HG03378 (cell line): Measurements from ENCODE around the gene SAMM50.

Source experiments
- ATAC-seq: cut with Tn5 transposase; IDR thresholded peaks from one replicate; pipeline ENCODE4 v1.9.1; 2021; ENCODE audit warnings: mild to moderate bottlenecking, moderate library complexity; ENCODE audit not compliant: unreplicated experiment

Gene SAMM50

GRCh38 chr22:43955040-43955882 lies at the start of gene SAMM50:
Gene SAMM50 (plus strand): TSS chr22:43955442. CDS start chr22:43955578, 136 bp downstream.
- peak; percentile 77 for ATAC-seq

GRCh38 chr22:43905681-43906080 lies 49.6 kb upstream of the SAMM50 start:
- ATAC-seq = no peak

DNA sequence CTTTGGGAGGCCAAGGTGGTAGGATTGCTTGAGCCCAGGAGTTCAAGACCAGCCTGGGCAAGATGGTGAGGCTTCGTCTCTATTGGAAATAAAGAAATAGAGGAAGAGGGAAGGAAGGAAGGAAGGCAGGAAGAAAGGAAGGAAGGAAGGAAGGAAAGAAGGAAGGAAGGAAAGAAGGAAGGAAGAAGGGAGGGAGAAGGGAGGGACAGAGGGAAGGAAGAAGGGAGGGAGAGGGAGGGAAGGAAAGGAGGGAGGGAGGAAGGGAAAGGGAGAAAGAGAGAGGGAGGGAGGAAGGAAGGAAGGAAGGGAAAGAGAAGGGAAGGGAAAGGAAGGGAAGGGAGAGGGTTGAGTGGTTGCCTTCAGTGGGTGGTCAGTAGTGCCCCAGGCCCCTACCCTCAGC lies 45.5 kb upstream of the SAMM50 start:
- no peak for ATAC-seq

GRCh38 chr22:43910178-43910695 lies 45.0 kb upstream of the SAMM50 start:
- ATAC-seq = no peak

DNA sequence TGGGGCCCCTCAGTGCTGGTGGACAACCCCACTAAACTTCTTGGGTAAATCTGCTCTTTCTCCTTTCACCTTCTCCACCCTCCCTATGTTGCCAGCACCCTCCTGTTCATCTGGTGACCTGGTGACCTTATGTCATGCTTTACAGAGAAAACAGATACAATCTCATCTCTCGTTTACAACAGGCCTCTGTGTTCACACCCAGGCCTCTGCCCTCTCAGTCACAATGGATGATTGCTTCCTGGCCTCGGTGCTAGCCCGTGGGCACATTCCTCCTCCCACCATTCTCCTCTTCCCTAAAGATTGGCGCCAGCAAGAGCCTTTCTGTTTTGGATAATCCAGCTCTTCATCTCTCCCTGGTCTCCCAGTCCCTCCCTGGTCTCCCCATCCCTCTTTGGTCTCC lies 43.9 kb upstream of the SAMM50 start:
- no peak for ATAC-seq

GRCh38 chr22:43917521-43917920 lies 37.7 kb upstream of the SAMM50 start:
- ATAC-seq = no peak

DNA sequence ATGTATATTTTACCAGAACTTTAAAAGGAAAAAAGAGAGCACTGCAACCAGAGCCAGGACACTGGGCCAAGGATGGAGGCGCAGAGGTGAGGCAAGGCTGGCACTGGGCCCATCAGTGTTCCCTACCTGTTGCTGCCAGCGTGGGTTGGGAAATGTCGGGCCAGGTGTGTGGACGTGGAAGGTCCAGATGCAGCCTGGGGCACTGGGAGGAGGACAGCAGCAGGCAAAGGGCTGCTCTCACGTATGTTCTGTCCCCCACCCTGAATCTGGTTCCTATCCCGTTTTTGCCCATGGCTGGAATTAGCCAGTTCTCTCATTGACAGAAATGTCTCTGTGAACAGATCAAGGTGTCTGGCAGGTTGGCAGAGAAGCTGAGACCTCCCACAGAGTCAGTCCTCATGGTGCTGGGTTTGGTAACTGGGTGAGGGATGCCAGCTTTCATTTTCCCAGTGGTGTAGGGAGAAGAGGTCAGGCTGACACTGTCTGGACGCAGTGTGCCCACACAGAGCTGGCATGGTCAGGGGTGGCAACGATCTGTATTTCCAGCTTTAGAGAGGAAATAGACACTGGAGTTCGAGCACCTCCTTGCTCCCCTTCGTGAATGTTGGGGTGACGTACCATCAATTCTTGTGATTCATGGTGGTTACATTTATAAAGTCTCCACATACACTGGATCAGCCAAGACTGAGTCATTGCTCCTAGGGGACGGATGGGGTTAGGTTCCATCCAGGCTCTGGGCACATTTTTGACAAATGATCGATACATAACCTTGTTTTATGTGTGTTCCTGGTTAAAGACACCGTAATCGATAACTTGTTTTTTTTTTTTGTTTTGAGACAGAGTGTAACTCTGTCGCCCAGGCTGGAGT lies 35.9 kb upstream of the SAMM50 start:
- no peak for ATAC-seq

DNA sequence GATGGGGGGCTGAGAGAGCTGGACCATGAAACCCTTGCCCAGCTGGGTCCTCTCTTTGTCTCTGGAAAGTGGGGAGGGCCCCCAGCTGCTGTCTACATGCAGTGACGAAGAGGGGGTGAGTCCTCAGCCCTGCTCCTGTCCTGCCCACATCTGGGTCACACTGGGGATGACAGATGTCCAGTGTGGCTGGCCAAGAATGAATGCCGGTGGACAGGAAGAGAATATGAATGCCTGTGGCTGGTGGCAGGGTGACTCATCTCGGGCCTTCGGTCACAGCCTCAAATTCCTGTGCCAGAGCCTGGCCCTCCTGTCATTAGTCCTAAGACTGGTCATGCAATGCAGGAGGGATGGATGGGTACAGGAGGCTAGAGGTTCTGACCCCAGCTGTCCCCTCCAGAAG lies 33.9 kb upstream of the SAMM50 start:
- ATAC-seq = no peak

- ATAC-seq = no peak
Observed at GRCh38 chr22:43922123-43922522, 33.1 kb upstream of the SAMM50 start.

DNA sequence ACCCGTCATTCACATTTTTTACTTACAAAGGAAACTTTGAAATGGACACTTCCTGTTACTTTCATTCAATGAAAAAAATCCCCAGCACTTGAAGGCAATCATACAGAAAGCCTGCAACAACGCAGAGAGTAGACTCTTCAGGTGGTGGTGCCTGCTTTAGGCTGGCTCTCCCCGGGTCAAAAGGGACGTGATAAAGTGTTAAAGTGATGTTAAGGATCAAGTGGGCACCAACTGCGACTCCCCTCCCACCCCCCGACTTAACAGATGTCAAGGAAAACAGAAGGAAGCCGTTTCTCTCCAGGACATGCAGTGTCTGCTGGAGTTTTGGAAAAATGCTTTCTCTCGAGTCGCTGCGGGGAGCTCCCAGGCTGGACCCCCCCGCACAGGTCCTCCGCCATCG lies 32.1 kb upstream of the SAMM50 start:
- no peak for ATAC-seq

DNA sequence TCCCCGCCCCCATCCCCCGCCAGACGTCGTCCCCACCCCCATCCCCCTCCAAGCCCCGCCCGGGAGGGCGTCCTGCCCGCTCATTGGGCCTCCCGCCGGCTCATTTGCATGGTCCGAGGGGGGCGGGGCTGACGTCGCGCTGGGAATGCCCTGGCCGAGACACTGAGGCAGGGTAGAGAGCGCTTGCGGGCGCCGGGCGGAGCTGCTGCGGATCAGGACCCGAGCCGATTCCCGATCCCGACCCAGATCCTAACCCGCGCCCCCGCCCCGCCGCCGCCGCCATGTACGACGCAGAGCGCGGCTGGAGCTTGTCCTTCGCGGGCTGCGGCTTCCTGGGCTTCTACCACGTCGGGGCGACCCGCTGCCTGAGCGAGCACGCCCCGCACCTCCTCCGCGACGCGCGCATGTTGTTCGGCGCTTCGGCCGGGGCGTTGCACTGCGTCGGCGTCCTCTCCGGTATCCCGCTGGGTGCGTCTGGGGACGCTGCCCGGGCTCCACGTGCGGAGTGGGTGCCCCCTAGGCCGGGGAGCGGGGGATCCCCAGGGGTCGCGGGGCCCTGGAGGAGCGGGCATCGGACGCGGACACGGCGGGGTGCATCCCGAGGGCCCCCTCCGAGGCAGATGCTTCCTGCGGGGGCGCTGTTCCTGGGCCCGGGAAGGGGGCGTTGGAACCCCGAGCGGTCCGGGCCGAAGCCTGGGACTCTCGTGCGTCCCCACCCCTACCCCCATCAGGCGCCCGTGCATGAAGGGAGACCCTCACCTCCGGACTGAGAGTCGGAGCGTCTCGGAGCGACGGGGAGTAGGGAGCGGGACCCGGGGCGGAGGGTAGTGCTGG lies 31.4 kb upstream of the SAMM50 start, which contains the start of gene PNPLA3:
Gene PNPLA3 (plus strand): TSS at position 175 of the 834 bp plus-strand sequence. CDS start 107 bp downstream, at position 282.
- ATAC-seq = no peak

GRCh38 chr22:43924877-43925276 lies 30.4 kb upstream of the SAMM50 start:
- no peak for ATAC-seq

DNA sequence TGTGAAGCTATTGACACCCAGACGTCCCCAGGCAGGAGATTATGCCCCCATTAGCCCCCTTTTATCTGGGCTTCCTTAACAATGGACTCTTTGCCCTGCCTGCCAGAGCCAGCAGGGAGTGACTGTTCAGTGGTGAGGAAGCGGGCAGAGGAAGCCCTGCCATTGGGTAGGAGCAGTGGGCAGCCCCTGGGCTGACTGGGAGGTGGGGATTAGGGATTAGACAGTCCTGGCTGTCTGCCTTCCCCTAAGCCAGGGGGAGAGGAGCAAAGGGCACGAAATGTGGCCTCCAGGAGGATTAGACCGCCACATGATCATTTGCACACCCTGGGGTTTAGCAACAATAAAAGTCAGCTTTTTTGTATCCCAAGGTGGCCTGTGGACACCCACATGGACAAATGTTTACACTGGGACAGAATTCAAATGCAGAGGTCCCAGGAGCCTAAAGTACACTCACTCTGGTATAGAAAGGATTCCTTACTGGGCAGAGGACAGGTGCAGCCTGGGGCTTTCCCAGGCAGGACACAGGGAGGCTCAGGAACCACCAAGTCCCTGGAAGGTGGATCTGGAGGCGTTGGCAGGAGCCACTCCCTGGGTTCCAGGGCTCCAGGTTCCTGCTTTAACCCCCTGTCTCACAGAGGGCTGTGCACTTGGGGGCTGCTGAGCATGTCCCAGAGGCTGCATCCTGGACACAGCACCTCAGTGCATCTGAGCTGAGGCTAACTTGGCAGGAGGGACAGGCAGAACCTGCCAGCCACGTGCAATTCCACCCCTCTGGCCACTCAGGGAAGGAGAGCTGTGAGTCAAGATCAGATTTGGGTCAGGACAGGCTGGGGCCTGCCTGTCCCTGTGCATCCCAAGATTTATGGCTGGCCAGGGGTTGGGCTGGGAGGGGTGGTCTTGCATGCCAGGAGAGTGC lies 29.6 kb upstream of the SAMM50 start:
- ATAC-seq = no peak

DNA sequence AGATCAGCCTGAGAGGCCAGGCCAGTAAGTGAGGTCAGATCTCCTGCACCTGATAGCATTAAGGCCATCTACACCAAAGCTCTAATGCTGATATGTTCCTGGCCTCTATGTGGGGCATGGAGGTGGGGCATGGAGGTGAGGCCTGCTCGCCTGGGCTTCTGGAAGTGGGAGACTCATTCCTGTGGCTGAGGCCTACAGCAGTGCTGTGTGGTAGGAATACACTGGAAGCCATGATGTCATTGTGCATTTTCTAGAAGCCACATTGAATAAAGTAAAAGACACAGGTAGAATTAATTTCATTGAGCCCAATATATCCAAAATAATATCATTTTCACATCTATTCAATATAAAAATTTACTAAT lies 28.9 kb upstream of the SAMM50 start:
- ATAC-seq = no peak

- no peak for ATAC-seq
Observed at GRCh38 chr22:43928468-43928867, 26.8 kb upstream of the SAMM50 start.

GRCh38 chr22:43928908-43929307 lies 26.3 kb upstream of the SAMM50 start:
- no peak for ATAC-seq

DNA sequence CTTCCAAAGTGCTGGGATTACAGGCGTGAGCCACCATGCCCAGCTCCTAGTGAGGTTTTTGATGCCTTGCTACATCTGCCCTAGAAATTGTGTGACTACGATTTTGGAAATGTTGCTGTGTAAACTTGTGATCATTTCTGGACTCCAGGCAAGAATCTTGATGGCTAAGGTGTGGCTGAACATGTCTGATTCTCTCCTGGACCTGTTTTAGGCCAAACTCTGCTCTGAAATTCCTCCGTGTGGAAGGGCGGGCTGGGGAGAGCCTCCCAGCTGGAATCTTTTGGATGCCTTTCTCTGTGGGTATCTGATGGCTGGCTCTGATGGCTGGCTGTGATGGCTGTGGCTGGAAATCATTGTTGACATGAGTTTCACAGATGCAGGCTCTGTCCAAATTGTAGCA lies 23.5 kb upstream of the SAMM50 start:
- ATAC-seq = no peak

DNA sequence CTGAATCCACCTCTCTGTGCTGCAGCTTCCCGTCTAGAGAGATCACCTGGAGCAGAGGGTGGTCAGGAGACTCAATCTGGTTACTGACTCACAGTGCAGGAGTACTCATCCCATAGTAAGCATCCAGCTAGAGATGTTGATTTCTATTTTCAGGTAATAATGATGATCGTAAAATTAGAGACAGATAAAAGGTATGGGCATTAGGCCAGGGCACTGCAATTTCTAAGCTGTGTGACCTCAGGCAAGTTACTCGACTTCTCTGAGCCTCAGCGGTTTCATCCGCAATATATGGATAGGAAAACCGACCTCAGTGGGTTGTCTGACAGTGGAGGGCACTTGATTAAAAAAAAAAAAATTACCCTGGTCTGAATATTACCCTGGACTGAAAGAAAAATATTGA lies 13.8 kb upstream of the SAMM50 start:
- no peak for ATAC-seq

DNA sequence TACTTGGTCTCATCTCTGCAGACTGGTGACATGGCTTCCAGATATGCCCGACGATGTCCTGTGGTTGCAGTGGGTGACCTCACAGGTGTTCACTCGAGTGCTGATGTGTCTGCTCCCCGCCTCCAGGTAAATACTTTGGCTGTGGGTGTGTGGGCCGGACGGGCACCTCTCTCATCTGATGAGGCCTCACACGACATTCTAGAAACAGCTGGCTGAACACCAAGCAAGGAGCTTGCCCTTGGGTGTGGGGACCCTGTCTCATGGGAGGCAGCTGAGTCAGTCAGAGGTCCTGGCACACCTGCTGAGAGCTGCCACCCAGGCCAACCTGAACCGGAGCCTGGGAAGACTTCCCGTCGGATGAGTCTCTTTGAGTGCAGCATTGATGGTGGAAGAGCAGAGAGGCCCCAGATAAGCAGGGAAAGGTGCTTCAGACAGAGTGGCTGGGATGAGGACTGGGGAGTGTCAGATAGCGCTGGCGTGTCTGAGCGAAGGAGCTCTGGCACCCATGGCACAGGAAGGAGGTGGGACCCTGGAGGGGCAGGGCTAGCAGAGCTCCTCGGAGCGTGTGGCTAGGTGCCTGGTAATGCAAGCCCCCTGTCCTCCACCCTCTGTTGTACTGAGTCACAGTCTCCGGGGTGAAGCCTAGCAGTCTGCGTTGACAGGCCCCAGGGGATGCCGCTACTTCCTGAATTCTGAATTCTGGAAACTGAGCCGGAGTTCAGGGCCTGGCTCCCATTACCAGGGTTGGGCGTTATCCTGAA lies 10.4 kb upstream of the SAMM50 start:
- ATAC-seq = no peak
